ENCODE results near the gene RAB5B. TPM values are rescaled to one million over a fixed set of nuclear protein-coding genes. Genes with fewer than 3 reads are reported as not detected.
"Not testable (repeated sequence)": the region's sequence is repeated elsewhere in the genome, so short reads cannot be mapped to it uniquely, and the experiment has no call there.

RAB5B gene
- total RNA-seq, 1 experiment from 2014 or later, result 55.0 TPM

DNA sequence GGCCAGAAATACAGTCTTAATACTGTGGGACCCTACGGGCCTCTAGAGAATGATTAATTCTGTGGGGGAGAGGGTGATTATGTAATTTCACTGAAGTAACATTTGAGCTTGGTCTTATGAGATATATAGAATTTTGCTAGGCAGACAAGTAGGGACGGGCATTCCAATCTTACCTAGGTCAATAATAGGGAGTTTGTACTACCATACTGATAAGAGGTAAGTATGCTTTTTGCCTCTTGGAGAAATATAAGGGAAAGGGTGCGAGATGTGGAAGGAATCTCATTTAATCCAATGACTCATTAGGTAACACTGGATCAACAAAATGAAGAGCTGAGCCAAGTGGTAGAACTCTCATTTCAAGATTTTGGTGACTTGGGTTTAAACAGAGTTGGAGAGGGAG lies 5.2 kb downstream of the RAB5B start:
- H3K36me3 Mint-ChIP-seq, result peaks cover 43% of the 10 kb centered on the region
- POLR2A ChIA-PET, result no interaction called here
- H3K27me3 Mint-ChIP-seq (ENCODE audit: low read depth), result no peaks in the 10 kb centered on the region
- TF ChIP-seq ZNF317 (CRISPR knock-in tag; IDR thresholded peaks at IDR 0.05; ENCODE audit: borderline replicate concordance, low read depth) (no peak), ZBTB21 (CRISPR knock-in tag; IDR thresholded peaks at IDR 0.05; ENCODE audit: borderline replicate concordance) (no peak), IRF2 (CRISPR knock-in tag; IDR thresholded peaks at IDR 0.05; ENCODE audit: borderline replicate concordance, low read depth) (no peak), MXD4 (CRISPR knock-in tag; IDR thresholded peaks at IDR 0.05; ENCODE audit: borderline replicate concordance) (no peak), GRHL2 (CRISPR knock-in tag; IDR thresholded peaks at IDR 0.05; ENCODE audit: insufficient replicate concordance, severe bottlenecking) (no peak), GABPB1 (CRISPR knock-in tag; IDR thresholded peaks at IDR 0.05) (no peak), TCF7 (CRISPR knock-in tag; IDR thresholded peaks at IDR 0.05; ENCODE audit: low read depth) (no peak), NR3C1 (CRISPR knock-in tag; conservative IDR thresholded peaks at IDR 0.05; ENCODE audit: low read depth) (no peak), NFYB (CRISPR knock-in tag; conservative IDR thresholded peaks at IDR 0.05; ENCODE audit: low read depth) (no peak)
- TF ChIP-seq, protein P1, sequence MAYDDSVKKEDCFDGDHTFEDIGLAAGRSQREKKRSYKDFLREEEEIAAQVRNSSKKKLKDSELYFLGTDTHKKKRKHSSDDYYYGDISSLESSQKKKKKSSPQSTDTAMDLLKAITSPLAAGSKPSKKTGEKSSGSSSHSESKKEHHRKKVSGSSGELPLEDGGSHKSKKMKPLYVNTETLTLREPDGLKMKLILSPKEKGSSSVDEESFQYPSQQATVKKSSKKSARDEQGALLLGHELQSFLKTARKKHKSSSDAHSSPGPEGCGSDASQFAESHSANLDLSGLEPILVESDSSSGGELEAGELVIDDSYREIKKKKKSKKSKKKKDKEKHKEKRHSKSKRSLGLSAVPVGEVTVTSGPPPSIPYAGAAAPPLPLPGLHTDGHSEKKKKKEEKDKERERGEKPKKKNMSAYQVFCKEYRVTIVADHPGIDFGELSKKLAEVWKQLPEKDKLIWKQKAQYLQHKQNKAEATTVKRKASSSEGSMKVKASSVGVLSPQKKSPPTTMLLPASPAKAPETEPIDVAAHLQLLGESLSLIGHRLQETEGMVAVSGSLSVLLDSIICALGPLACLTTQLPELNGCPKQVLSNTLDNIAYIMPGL (CRISPR knock-in tag; IDR thresholded peaks at IDR 0.05), result no peak
- TF ChIP-seq, protein P2, sequence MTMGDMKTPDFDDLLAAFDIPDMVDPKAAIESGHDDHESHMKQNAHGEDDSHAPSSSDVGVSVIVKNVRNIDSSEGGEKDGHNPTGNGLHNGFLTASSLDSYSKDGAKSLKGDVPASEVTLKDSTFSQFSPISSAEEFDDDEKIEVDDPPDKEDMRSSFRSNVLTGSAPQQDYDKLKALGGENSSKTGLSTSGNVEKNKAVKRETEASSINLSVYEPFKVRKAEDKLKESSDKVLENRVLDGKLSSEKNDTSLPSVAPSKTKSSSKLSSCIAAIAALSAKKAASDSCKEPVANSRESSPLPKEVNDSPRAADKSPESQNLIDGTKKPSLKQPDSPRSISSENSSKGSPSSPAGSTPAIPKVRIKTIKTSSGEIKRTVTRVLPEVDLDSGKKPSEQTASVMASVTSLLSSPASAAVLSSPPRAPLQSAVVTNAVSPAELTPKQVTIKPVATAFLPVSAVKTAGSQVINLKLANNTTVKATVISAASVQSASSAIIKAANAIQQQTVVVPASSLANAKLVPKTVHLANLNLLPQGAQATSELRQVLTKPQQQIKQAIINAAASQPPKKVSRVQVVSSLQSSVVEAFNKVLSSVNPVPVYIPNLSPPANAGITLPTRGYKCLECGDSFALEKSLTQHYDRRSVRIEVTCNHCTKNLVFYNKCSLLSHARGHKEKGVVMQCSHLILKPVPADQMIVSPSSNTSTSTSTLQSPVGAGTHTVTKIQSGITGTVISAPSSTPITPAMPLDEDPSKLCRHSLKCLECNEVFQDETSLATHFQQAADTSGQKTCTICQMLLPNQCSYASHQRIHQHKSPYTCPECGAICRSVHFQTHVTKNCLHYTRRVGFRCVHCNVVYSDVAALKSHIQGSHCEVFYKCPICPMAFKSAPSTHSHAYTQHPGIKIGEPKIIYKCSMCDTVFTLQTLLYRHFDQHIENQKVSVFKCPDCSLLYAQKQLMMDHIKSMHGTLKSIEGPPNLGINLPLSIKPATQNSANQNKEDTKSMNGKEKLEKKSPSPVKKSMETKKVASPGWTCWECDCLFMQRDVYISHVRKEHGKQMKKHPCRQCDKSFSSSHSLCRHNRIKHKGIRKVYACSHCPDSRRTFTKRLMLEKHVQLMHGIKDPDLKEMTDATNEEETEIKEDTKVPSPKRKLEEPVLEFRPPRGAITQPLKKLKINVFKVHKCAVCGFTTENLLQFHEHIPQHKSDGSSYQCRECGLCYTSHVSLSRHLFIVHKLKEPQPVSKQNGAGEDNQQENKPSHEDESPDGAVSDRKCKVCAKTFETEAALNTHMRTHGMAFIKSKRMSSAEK (CRISPR knock-in tag; IDR thresholded peaks at IDR 0.05; ENCODE audit: borderline replicate concordance), result no peak
- TF ChIP-seq, protein P3, sequence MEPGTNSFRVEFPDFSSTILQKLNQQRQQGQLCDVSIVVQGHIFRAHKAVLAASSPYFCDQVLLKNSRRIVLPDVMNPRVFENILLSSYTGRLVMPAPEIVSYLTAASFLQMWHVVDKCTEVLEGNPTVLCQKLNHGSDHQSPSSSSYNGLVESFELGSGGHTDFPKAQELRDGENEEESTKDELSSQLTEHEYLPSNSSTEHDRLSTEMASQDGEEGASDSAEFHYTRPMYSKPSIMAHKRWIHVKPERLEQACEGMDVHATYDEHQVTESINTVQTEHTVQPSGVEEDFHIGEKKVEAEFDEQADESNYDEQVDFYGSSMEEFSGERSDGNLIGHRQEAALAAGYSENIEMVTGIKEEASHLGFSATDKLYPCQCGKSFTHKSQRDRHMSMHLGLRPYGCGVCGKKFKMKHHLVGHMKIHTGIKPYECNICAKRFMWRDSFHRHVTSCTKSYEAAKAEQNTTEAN (CRISPR knock-in tag; IDR thresholded peaks at IDR 0.05), result no peak
- TF ChIP-seq, protein P4, sequence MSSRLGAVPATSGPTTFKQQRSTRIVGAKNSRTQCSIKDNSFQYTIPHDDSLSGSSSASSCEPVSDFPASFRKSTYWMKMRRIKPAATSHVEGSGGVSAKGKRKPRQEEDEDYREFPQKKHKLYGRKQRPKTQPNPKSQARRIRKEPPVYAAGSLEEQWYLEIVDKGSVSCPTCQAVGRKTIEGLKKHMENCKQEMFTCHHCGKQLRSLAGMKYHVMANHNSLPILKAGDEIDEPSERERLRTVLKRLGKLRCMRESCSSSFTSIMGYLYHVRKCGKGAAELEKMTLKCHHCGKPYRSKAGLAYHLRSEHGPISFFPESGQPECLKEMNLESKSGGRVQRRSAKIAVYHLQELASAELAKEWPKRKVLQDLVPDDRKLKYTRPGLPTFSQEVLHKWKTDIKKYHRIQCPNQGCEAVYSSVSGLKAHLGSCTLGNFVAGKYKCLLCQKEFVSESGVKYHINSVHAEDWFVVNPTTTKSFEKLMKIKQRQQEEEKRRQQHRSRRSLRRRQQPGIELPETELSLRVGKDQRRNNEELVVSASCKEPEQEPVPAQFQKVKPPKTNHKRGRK (CRISPR knock-in tag; IDR thresholded peaks at IDR 0.05; ENCODE audit: borderline replicate concordance), result no peak
- TF ChIP-seq, protein P5, sequence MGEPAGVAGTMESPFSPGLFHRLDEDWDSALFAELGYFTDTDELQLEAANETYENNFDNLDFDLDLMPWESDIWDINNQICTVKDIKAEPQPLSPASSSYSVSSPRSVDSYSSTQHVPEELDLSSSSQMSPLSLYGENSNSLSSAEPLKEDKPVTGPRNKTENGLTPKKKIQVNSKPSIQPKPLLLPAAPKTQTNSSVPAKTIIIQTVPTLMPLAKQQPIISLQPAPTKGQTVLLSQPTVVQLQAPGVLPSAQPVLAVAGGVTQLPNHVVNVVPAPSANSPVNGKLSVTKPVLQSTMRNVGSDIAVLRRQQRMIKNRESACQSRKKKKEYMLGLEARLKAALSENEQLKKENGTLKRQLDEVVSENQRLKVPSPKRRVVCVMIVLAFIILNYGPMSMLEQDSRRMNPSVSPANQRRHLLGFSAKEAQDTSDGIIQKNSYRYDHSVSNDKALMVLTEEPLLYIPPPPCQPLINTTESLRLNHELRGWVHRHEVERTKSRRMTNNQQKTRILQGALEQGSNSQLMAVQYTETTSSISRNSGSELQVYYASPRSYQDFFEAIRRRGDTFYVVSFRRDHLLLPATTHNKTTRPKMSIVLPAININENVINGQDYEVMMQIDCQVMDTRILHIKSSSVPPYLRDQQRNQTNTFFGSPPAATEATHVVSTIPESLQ (CRISPR knock-in tag; IDR thresholded peaks at IDR 0.05), result no peak
- no peaks in the 10 kb centered on the region; the same call in 1 of the 2 replicates for H3K4me1 Mint-ChIP-seq
- CTCF ChIA-PET, result interaction anchor here (0.7 kb wide), 1 partner anchor 57 kb away, joined by 3 read pairs; no protein-coding TSS in a partner anchor
- ATAC-seq (no peak), DNase-seq (ENCODE audit: low spot score) (no peak)
- H3K4me3 Mint-ChIP-seq, result no peak overlapping the region
- H3K27ac Mint-ChIP-seq, result peak overlapping the region; percentile 46; the same call in 1 of the 2 replicates
- no peaks in the 10 kb centered on the region for H3K9me3 Mint-ChIP-seq

DNA sequence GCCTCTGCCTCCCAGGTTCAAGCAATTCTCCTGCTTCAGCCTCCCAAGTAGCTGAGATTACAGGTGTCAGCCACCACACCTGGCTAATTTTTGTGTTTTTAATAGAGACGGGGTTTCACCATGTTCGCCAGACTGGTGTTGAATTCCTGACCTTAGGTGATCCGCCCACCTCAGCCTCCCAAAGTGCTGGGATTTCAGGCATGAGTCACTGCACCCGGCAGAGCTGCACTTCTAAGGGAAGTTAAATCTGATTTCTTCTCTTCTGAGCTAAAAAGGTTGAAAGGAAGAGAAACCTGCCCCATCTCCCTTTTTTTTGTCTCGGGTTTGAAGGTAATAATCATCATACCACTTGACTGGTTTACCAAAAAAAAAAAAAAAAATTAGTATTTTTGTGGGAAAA lies 8.0 kb downstream of the RAB5B start:
- not testable (repeated sequence) for H3K4me1 Mint-ChIP-seq; ATAC-seq; H3K9me3 Mint-ChIP-seq; H3K27me3 Mint-ChIP-seq (ENCODE audit: low read depth); H3K27ac Mint-ChIP-seq; DNase-seq (ENCODE audit: low spot score); H3K4me3 Mint-ChIP-seq
- peaks cover 37% of the 10 kb centered on the region for H3K36me3 Mint-ChIP-seq
- POLR2A ChIA-PET, result interaction anchor here (3.3 kb wide), 1 partner anchor 8 kb away, joined by 12 read pairs; the partner anchor contains the start of gene RAB5B
- CTCF ChIA-PET, result interaction anchor here (0.5 to 1.5 kb wide), 3 partner anchors 14 to 55 kb away, joined by 4 to 6 read pairs (median 5); partner anchors contain the start of gene SUOX

Measured in WTC11 (cell line).